NT2/D1 (cell line): ENCODE results near the gene PDAP1.

Source experiments
- DNase-seq: peaks from one replicate; pipeline ENCODE4 v3.0.0-alpha.2; 2011; ENCODE audit warnings: low read depth, low spot score
- H3K27me3 ChIP-seq: 2 replicates; pipeline ENCODE4 v1.6.0; 2011; ENCODE audit warnings: mild to moderate bottlenecking; ENCODE audit not compliant: insufficient read length, insufficient read depth
- H3K36me3 ChIP-seq: 2 replicates; pipeline ENCODE4 v1.6.1; 2011; ENCODE audit warnings: mild to moderate bottlenecking, low read length, mixed read lengths; ENCODE audit not compliant: insufficient read depth, insufficient read length
- H3K4me1 ChIP-seq: 2 replicates; pipeline ENCODE4 v1.5.1; 2011; ENCODE audit not compliant: insufficient read depth, insufficient read length
- H3K4me3 ChIP-seq: 2 replicates; pipeline ENCODE4 v1.5.1; 2011; ENCODE audit warnings: low read depth; ENCODE audit not compliant: insufficient read length
- H3K9ac ChIP-seq: 2 replicates; pipeline ENCODE4 v1.6.0; 2011; ENCODE audit warnings: low read depth; ENCODE audit not compliant: insufficient read length
- H3K9me3 ChIP-seq: 2 replicates; pipeline ENCODE4 v1.5.1; 2011; ENCODE audit warnings: mild to moderate bottlenecking, low read length; ENCODE audit not compliant: insufficient read depth
- SUZ12 ChIP-seq: IDR thresholded peaks from 2 replicates; pipeline ENCODE4 v1.6.1; 2011; ENCODE audit not compliant: insufficient read length, insufficient read depth; ENCODE audit errors: extremely low read depth
- YY1 ChIP-seq: IDR thresholded peaks from 2 replicates; pipeline ENCODE4 v1.6.1; 2011; ENCODE audit not compliant: insufficient read length, insufficient read depth
- ZNF274 ChIP-seq: IDR thresholded peaks from 2 replicates; pipeline ENCODE4 v1.6.1; 2011; ENCODE audit warnings: mild to moderate bottlenecking, low read depth, low read length

PDAP1 gene

GRCh38 chr7:99402854-99403253, 5.5 kb downstream of the PDAP1 start:
- TF ChIP-seq SUZ12 = no peak
- no peak for TF ChIP-seq ZNF274
- no peaks in the 10 kb centered on the region for H3K27me3 ChIP-seq
- no peak for DNase-seq
- peaks cover 81% of the 10 kb centered on the region for H3K36me3 ChIP-seq
- H3K4me1 ChIP-seq = peaks cover 4% of the 10 kb centered on the region
- no peaks in the 10 kb centered on the region for H3K9me3 ChIP-seq
- no peak overlapping the region for H3K4me3 ChIP-seq
- no peak overlapping the region for H3K9ac ChIP-seq

GRCh38 chr7:99399597-99399996, 8.8 kb downstream of the PDAP1 start:
- TF ChIP-seq SUZ12 = no peak
- TF ChIP-seq ZNF274 = no peak
- TF ChIP-seq YY1 = no peak
- H3K36me3 ChIP-seq = peaks cover 92% of the 10 kb centered on the region
- DNase-seq = no peak
- no peaks in the 10 kb centered on the region for H3K27me3 ChIP-seq
- peaks cover 2% of the 10 kb centered on the region for H3K4me1 ChIP-seq
- no peaks in the 10 kb centered on the region for H3K9me3 ChIP-seq
- no peak overlapping the region for H3K9ac ChIP-seq
- no peak overlapping the region for H3K4me3 ChIP-seq

GRCh38 chr7:99398891-99399445, 9.4 kb downstream of the PDAP1 start:
- Histone ChIP-seq H3K4me1 (peaks cover 4% of the 10 kb centered on the region), H3K27me3 (no peaks in the 10 kb centered on the region), H3K9me3 (no peaks in the 10 kb centered on the region), H3K36me3 (peaks cover 92% of the 10 kb centered on the region), H3K9ac (no peak overlapping the region), H3K4me3 (no peak overlapping the region)
- TF ChIP-seq SUZ12 (no peak), YY1 (no peak), ZNF274 (no peak)
- DNase-seq = no peak

GRCh38 chr7:99397297-99397983, 11.0 kb downstream of the PDAP1 start:
- Histone ChIP-seq H3K9me3 (no peaks in the 10 kb centered on the region), H3K9ac (no peak overlapping the region), H3K4me3 (no peak overlapping the region), H3K4me1 (peaks cover 10% of the 10 kb centered on the region), H3K36me3 (peaks cover 86% of the 10 kb centered on the region), H3K27me3 (no peaks in the 10 kb centered on the region)
- TF ChIP-seq SUZ12 = no peak
- no peak for TF ChIP-seq ZNF274
- TF ChIP-seq YY1 = no peak
- DNase-seq = no peak

GRCh38 chr7:99396418-99397296, 11.7 kb downstream of the PDAP1 start:
- DNase-seq = no peak
- Histone ChIP-seq H3K9me3 (no peaks in the 10 kb centered on the region), H3K4me1 (peaks cover 13% of the 10 kb centered on the region), H3K9ac (no peak overlapping the region), H3K4me3 (no peak overlapping the region), H3K27me3 (no peaks in the 10 kb centered on the region), H3K36me3 (peaks cover 86% of the 10 kb centered on the region)
- TF ChIP-seq YY1 (no peak), ZNF274 (no peak), SUZ12 (no peak)

- TF ChIP-seq ZNF274 (no peak), SUZ12 (no peak), YY1 (no peak)
Measured at GRCh38 chr7:99395616-99396327, 12.6 kb downstream of the PDAP1 start.

GRCh38 chr7:99394188-99394502, 14.3 kb downstream of the PDAP1 start:
- TF ChIP-seq SUZ12 = no peak
- no peak for TF ChIP-seq YY1
- no peak for TF ChIP-seq ZNF274
- no peak for DNase-seq
- no peaks in the 10 kb centered on the region for H3K27me3 ChIP-seq
- peaks cover 86% of the 10 kb centered on the region for H3K36me3 ChIP-seq
- H3K9me3 ChIP-seq = no peaks in the 10 kb centered on the region
- peaks cover 13% of the 10 kb centered on the region for H3K4me1 ChIP-seq
- H3K9ac ChIP-seq = peak overlapping the region; percentile 50
- H3K4me3 ChIP-seq = no peak overlapping the region

More at GRCh38 chr7:99395616-99396327, 12.6 kb downstream of the PDAP1 start:
- Histone ChIP-seq H3K9me3 (no peaks in the 10 kb centered on the region), H3K36me3 (peaks cover 87% of the 10 kb centered on the region), H3K4me3 (no peak overlapping the region), H3K27me3 (no peaks in the 10 kb centered on the region), H3K4me1 (peaks cover 13% of the 10 kb centered on the region), H3K9ac (no peak overlapping the region)
- DNase-seq = no peak
